Bronchus fibroblast of lung (primary cell): Measurements from ENCODE around the gene RBPMS2. TPM values are rescaled to one million over a fixed set of nuclear protein-coding genes. Genes with fewer than 3 reads are reported as not detected.

Experiments
- total RNA-seq: library from RNA; depleted of rRNA; stranded (reverse); fragments of >200 nt; gene quantifications from 2 replicates; pipeline ENCODE4 v1.2.3, GENCODE V29; 2015

RBPMS2 gene
- total RNA-seq: 0.34 and 0.59 TPM in 2 replicates

GRCh38 chr15:64775551-64776401 lies at the start of gene RBPMS2:
Gene RBPMS2 (minus strand): TSS chr15:64775589. CDS start chr15:64775319, 270 bp downstream.

Other genes with a start within 250 kb of the RBPMS2 start
- 22.0 and 26.9 TPM in 2 replicates for gene PIF1, start 50.1 kb upstream of the RBPMS2 start, total RNA-seq
- 19.7 and 20.5 TPM in 2 replicates for gene PLEKHO2, start 66.3 kb upstream of the RBPMS2 start, total RNA-seq
- gene ANKDD1A, start 136.3 kb upstream of the RBPMS2 start, total RNA-seq: 2.5 and 2.7 TPM in 2 replicates
- 63.9 and 65.7 TPM in 2 replicates for gene SPG21, start 214.3 kb upstream of the RBPMS2 start, total RNA-seq